DMS53 treated with DMSO at 0.1 percent for 48 hours (cell line): Measurements from ENCODE around the gene PCMT1.
"Not testable (repeated sequence)": the region's sequence is repeated elsewhere in the genome, so short reads cannot be mapped to it uniquely, and the experiment has no call there.

Experiments
- DNase-seq: peaks from one replicate; lab custom pipeline; 2025; ENCODE audit not compliant: unreplicated experiment; lab: John Stamatoyannopoulos, UW

PCMT1 gene

DNA sequence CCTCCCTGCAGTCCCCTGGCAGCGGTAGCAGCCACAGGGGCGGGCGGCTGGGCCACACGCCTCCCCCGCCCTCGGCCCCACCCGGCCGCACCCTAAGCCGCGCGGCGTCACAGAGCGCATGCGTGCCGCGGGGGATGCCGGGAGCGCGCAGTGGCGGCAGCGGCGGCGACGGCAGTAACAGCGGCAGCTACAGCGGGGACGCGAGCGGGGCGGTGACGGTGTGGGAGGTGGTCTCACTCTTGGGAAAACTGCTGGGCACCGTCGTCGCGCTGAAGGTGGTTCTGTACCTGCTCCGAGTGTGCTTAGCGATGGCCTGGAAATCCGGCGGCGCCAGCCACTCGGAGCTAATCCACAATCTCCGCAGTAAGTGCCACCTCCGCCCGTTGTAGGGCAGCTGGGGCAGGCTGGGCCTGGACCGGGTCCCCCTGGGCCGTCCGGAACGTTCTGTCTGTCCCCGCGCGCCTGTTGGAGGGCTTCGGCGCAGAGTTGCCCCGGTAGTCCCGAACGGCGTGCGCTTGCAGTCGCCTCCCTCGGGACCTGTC is at the start of gene PCMT1:
PCMT1 (plus strand) TSS at position 148 of the 542 bp plus-strand sequence; CDS start at position 309, 161 bp downstream.
- peak; percentile 59 for DNase-seq

- DNase-seq, result no peak
These were observed 47.8 kb upstream of the PCMT1 start for GRCh38 chr6:149701714-149702113.

DNA sequence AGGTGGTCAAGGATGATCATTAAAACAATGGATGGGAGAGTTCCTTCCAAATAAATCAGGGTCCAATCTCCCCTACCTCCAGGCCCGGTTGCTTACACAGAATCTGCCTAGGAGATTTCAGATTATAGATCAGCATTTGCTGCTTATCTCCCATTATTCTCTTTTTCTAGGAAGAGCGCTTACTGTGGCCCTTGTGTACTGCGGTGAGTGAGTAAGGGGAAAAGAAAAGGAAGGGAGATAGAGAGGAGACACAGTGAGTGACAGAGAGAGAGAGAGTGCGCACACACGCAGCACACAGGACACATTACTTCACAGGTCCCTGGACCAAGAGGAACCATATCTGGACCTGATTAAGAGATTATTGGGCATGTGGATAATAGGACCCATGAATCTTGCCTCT is 37.8 kb upstream of the PCMT1 start:
- DNase-seq, result no peak

GRCh38 chr6:149714442-149714841 is 35.1 kb upstream of the PCMT1 start:
- no peak for DNase-seq

- no peak for DNase-seq
These were observed 33.2 kb upstream of the PCMT1 start for GRCh38 chr6:149716181-149716963.

DNA sequence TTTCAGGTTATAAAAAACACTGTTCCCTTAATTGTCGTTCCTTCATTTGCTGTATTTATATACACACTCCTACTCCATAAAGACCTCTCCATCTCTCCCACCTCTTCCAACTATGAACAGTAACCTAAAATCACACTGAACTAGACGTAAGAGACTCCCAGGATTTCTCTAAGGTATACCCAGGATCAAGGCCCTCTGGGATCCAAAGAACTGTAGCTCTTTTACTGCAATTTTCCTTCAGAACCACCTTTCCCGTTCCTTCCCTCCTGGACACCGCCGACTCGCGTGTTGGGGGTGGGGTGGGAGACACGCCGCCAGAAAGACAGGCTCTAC is 32.3 kb upstream of the PCMT1 start:
- no peak for DNase-seq

GRCh38 chr6:149717588-149718458 is 31.7 kb upstream of the PCMT1 start, which contains the start of gene LATS1:
LATS1 (minus strand) TSS chr6:149718101; CDS start chr6:149702126, 15,975 bp downstream.
- DNase-seq, result peak; percentile 58

DNA sequence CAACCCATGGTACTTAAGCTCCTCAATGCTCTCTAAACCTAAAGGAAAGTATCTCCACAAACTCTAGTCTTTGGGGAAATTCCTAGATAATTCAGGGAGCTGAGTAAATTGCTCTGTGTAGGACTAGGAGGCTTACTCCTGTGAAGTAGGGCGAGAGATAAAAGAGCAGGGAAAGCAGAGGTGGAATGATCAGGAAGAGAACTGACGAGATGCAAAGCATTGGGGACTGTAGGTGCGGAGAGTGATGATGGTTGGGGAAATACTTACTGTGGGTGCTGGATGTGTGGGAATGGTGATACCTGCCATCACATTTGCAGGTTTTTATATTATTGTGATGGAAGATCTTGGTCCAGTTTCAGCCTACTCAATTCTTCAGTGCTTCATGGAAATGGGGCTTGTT is 30.0 kb upstream of the PCMT1 start:
- no peak for DNase-seq

DNA sequence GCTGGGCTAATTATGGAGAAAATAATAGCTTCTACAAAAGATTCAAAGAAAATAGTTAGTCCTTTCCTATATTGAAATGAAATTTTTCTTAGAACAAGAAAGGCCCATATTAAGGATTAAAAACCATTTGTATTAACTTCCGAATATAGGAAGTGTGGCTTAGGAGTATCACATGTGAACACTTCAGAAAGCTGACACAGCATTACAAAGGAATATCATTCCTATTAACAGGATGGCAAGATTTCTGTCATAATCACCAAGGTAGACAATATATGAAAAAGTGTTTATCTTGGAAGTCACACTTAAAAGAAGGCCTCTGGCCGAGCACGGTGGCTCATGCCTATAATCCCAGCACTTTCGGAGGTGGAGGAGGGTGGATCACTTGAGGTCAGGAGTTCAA is 26.3 kb upstream of the PCMT1 start:
- no peak for DNase-seq

- peak; percentile 25 for DNase-seq
These were observed 25.6 kb upstream of the PCMT1 start for GRCh38 chr6:149723771-149724417.

- DNase-seq, result no peak
These were observed 23.8 kb upstream of the PCMT1 start for GRCh38 chr6:149725785-149726184.

DNA sequence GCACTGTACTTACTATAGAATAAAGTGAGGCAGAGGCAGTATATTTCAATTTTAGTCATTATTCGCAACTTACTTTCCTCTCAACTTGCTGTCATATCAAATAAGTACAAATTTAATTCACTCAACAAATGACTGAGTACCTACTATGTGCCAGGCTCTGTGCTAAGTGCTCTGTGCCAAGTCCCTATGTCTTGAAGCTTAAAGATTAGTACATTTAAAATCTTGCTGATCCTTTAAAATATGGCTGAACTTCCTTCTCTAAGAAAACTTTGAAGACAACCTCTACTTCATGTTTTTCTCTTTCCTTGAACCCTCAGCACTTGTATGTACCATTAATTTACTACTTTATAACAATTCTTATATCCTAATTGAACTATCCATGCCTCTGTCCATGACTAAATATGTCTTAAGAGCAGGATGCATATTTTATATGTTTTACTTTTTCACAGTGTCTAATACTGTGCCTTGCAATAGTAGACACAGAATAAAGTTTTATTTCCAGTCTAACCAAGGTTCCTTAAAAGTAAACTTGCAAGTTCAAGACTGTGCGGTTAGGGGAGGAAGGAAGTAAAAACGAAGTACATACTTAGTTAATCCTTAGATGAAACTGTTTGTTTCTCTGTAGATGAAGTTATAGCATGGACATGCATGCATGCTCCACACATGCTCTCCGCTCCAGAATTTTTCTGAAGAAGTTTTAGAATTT is 21.6 kb upstream of the PCMT1 start:
- no peak for DNase-seq

DNA sequence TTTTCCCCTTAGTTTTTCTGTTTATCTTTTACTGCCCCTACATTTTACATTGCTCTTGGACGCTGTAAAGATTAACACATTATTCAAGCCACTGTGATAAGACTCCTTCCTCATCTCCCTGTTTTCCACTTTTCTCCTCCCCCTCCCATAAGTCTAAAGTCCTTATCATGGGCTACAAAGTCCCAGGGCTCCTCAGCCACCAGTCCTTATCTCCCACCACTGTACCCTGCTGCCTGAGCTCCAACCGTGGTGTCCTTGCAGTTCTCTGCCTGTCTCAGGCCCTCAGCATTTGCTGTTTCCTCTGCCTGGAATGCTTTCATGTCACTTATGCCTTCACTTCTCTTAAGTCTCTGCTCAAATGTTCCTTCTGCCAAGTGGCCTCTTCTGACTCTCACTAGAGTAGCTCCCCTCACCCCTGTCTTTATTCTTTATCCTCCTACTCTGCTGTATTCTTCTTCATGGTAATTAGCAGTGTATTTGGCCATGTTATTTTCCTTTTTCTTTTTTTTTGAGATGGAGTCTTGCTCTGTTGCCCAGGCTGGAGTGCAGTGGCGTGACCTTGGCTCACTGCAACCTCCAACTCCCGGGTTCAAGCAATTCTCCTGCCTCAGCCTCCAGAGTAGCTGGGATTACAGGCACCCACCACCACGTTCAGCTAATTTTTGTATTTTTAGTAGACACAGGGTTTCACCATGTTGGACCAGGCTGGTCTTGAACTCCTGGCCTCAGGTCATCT is 20.9 kb upstream of the PCMT1 start:
- no peak for DNase-seq

DNA sequence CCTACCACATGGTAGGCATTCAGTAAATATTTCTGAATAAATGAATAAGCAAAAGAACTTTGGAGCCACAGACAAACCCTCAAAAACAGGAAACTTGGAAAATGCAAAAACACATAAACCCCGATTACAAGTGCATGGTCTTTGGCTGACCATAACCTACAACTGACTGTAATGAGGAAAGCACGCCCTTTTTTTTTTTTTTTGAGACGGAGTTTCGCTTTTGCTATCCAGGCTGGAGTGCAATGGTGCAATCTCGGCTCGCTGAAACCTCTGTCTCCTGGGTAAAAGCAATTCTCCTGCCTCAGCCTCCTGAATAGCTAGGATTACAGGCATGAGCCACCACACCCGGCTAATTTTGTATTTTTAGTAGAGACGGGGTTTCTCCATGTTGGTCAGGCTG is 19.7 kb upstream of the PCMT1 start:
- no peak for DNase-seq

- DNase-seq, result no peak
These were observed 16.3 kb upstream of the PCMT1 start for GRCh38 chr6:149733089-149733720.

DNA sequence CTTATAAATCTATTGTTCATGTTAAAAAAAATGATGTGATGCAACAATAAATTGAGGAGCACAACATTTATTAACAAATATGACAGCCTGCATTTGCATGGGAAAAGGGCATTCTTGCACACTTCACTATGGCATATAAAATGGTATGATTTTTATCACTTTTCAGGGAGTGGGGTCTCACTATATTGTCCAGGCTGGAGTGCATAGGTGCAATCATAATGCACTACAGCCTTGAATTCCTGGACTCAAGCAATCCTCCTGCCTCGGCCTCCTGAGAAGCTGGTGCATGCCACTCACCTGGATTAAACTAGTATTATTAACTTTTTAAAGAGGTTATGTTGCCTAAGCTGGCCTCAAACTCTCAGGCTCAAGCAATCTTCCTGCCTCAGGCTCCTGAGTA is 14.6 kb upstream of the PCMT1 start:
- no peak for DNase-seq

GRCh38 chr6:149745252-149745651 is 4.3 kb upstream of the PCMT1 start:
- DNase-seq, result not testable (repeated sequence)

- DNase-seq, result peak; percentile 77
These were observed 3.2 kb upstream of the PCMT1 start, which contains the start of gene NUP43 for GRCh38 chr6:149746147-149746946. NUP43 (minus strand) TSS chr6:149746529; CDS start chr6:149746495, 34 bp downstream.
